ENCODE results near the gene S1PR3.

- no peak for TF ChIP-seq CTCF (IDR thresholded peaks at IDR 0.05; ENCODE audit: low read depth, low read length, poor library complexity, severe bottlenecking)
- no peak for TF ChIP-seq EZH2phosphoT487 (IDR thresholded peaks at IDR 0.05; ENCODE audit: borderline replicate concordance, low read length)
Measured at GRCh38 chr9:88954066-88954465, 37.2 kb upstream of the S1PR3 start.
